ENCODE results near the gene SLC12A5.

Gene SLC12A5

GRCh38 chr20:46085179-46085851 lies 56.3 kb downstream of the SLC12A5 start (continued):
- no peak for TF ChIP-seq ZNF571 (tag by site-specific recombination; IDR thresholded peaks at IDR 0.05)
- TF ChIP-seq ZNF426 (tag by site-specific recombination; IDR thresholded peaks at IDR 0.05) = no peak
- TF ChIP-seq ZNF311 (tag by site-specific recombination; IDR thresholded peaks at IDR 0.05; ENCODE audit: borderline replicate concordance) = no peak
- no peak for TF ChIP-seq ELK4 (IDR thresholded peaks at IDR 0.05; ENCODE audit: borderline replicate concordance, low read depth, low read length)
- no peak; the same call in 1 of the 2 replicates for TF ChIP-seq ZNF10 (tag by site-specific recombination; IDR thresholded peaks at IDR 0.05)
- TF ChIP-seq KLF1 (tag by site-specific recombination; IDR thresholded peaks at IDR 0.05) = peak; percentile 99
- peak; percentile 32; the same call in 1 of the 2 replicates for TF ChIP-seq SP2 (tag by site-specific recombination; IDR thresholded peaks at IDR 0.05)
- no peak for TF ChIP-seq ZNF239 (tag by site-specific recombination; IDR thresholded peaks at IDR 0.05)
- TF ChIP-seq REST (tag by site-specific recombination; IDR thresholded peaks at IDR 0.05) = peak; percentile 32; the same call in 1 of the 2 replicates
- TF ChIP-seq ZNF394 (tag by site-specific recombination; IDR thresholded peaks at IDR 0.05; ENCODE audit: borderline replicate concordance) = peak; percentile 76
- TF ChIP-seq PRDM1 (tag by site-specific recombination; IDR thresholded peaks at IDR 0.05) = peak; percentile 94
- TF ChIP-seq BCL11A (tag by site-specific recombination; IDR thresholded peaks at IDR 0.05; ENCODE audit: low read depth) = peak; percentile 98
- TF ChIP-seq ZXDB (tag by site-specific recombination; IDR thresholded peaks at IDR 0.05) = peak; percentile 97
- TF ChIP-seq GLIS1 (tag by site-specific recombination; IDR thresholded peaks at IDR 0.05) = peak; percentile 94
- peak; percentile 97 for TF ChIP-seq ZNF600 (tag by site-specific recombination; IDR thresholded peaks at IDR 0.05)
- peak; percentile 67; the same call in 1 of the 2 replicates for TF ChIP-seq ZNF324 (tag by site-specific recombination; IDR thresholded peaks at IDR 0.05)
- TF ChIP-seq ZNF837 (tag by site-specific recombination; IDR thresholded peaks at IDR 0.05) = no peak
- TF ChIP-seq ZNF174 (tag by site-specific recombination; IDR thresholded peaks at IDR 0.05) = no peak
- peak; percentile 45; the same call in 1 of the 2 replicates for TF ChIP-seq MZF1 (tag by site-specific recombination; IDR thresholded peaks at IDR 0.05; ENCODE audit: borderline replicate concordance)
- no peak for TF ChIP-seq ZNF184 (tag by site-specific recombination; IDR thresholded peaks at IDR 0.05)
- peak; percentile 90 for TF ChIP-seq ZNF362 (tag by site-specific recombination; IDR thresholded peaks at IDR 0.05)
- TF ChIP-seq ZNF768 (tag by site-specific recombination; IDR thresholded peaks at IDR 0.05) = no peak
- TF ChIP-seq PRDM10 (tag by site-specific recombination; IDR thresholded peaks at IDR 0.05) = peak; percentile 68
- no peak for TF ChIP-seq ZNF112 (tag by site-specific recombination; IDR thresholded peaks at IDR 0.05)
- TF ChIP-seq ZNF148 (tag by site-specific recombination; IDR thresholded peaks at IDR 0.05; ENCODE audit: borderline replicate concordance) = peak; percentile 11; the same call in 1 of the 2 replicates
- TF ChIP-seq ATF2 (tag by site-specific recombination; IDR thresholded peaks at IDR 0.05; ENCODE audit: low read depth) = peak; percentile 45; the same call in 1 of the 2 replicates
